HL-60 (cell line): ENCODE results near the gene UFM1.

Experiments used
- CTCF ChIP-seq: IDR thresholded peaks from one replicate; pipeline ENCODE4 v1.5.1; 2011; ENCODE audit warnings: low read length, control low read depth, inconsistent platforms; ENCODE audit not compliant: insufficient read depth
- REST ChIP-seq: IDR thresholded peaks from 2 replicates; pipeline ENCODE4 v1.6.1; 2012; ENCODE audit warnings: low read depth; ENCODE audit not compliant: insufficient replicate concordance
- SPI1 ChIP-seq: IDR thresholded peaks from 2 replicates; pipeline ENCODE4 v1.6.1; 2012; ENCODE audit warnings: low read depth, mild to moderate bottlenecking, borderline replicate concordance

GRCh38 chr13:38401276-38401675 lies 51.6 kb downstream of the UFM1 start:
- TF ChIP-seq CTCF (no peak), REST (no peak), SPI1 (no peak)
